GM21825 (cell line): ENCODE data around the gene SHISAL1.

Source experiments
- ATAC-seq: cut with Tn5 transposase; IDR thresholded peaks from one replicate; pipeline ENCODE4 v1.9.1; 2021; ENCODE audit warnings: mild to moderate bottlenecking, moderate library complexity; ENCODE audit not compliant: unreplicated experiment

SHISAL1 gene

GRCh38 chr22:44197271-44197670 is 115.5 kb downstream of the SHISAL1 start:
- no peak for ATAC-seq

GRCh38 chr22:44196731-44197131 is 116.0 kb downstream of the SHISAL1 start:
- no peak for ATAC-seq

GRCh38 chr22:44196241-44196640 is 116.5 kb downstream of the SHISAL1 start:
- no peak for ATAC-seq

- ATAC-seq, result no peak
Observed at GRCh38 chr22:44195189-44195871, 117.4 kb downstream of the SHISAL1 start.

GRCh38 chr22:44194569-44194968 is 118.2 kb downstream of the SHISAL1 start:
- ATAC-seq, result no peak
